GM21528 (cell line): ENCODE results near the gene CCT8L2.
"Not testable (repeated sequence)": the region's sequence is repeated elsewhere in the genome, so short reads cannot be mapped to it uniquely, and the experiment has no call there.

Source experiments
- ATAC-seq: cut with Tn5 transposase; IDR thresholded peaks from one replicate; pipeline ENCODE4 v1.9.1; 2021; ENCODE audit warnings: mild to moderate bottlenecking, moderate library complexity; ENCODE audit not compliant: unreplicated experiment, low FRiP score

CCT8L2 gene, protein sequence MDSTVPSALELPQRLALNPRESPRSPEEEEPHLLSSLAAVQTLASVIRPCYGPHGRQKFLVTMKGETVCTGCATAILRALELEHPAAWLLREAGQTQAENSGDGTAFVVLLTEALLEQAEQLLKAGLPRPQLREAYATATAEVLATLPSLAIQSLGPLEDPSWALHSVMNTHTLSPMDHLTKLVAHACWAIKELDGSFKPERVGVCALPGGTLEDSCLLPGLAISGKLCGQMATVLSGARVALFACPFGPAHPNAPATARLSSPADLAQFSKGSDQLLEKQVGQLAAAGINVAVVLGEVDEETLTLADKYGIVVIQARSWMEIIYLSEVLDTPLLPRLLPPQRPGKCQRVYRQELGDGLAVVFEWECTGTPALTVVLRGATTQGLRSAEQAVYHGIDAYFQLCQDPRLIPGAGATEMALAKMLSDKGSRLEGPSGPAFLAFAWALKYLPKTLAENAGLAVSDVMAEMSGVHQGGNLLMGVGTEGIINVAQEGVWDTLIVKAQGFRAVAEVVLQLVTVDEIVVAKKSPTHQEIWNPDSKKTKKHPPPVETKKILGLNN

GRCh38 chr22:16592710-16593109, at the start of gene CCT8L2:
TSS of gene CCT8L2 (minus strand) at chr22:16592810. CDS start at chr22:16592550, 260 bp downstream.
- ATAC-seq: not testable (repeated sequence)

DNA sequence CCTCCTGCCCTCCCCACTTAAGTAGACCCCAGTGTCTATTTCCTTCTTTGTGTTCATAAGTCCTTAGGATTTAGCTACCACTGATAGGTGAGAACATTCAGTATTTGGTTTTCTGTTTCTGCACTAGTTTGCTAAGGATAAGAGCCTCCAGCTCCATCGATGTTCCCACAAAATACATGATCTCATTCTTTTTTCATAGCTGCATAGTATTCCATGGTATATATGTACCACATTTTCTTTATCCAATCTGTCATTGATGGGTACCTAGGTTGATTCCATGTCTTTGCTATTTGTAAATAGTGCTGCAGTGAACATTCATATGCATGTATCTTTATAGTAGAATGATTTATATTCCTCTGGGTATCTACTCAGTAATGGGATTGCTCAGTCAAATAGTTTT, 42.8 kb upstream of the CCT8L2 start:
- ATAC-seq: not testable (repeated sequence)

- ATAC-seq: not testable (repeated sequence)
Measured at GRCh38 chr22:16634092-16634491, 41.5 kb upstream of the CCT8L2 start.

DNA sequence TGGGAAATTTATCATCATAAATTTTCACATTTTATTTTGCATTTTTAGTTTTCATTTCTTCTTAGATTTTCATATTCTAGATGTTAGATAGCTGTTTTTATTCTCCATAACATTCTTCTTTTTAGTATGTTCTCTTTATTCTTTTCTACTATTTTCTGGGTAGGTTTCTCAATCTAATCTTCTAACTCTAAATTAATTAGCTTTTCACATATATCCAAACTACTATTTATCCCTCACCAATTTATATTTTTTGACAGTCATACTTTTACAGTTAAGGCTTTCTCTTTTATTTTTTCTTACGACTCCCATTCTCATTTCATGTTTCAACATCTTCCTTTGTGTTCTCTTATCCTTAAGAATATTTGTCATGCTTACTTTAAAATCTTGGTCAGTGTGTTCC, 35.9 kb upstream of the CCT8L2 start:
- not testable (repeated sequence) for ATAC-seq

DNA sequence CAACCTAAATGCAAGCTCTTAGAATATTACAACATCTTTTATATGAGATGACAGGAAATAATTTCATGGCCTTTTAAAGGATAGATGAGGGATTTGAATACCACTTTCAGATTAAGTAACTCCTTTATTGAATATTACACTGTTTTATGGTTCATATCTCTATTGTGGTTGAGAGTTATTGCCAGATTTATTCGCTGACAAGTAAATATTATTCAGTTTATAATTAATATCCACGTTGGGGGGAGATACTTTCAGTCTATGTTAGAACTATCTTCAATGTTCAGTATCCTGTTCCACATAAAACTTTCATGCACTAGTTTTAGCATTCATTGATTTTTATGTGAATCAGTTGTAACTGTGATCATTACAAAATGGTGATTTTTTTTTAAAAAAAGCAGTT, 32.4 kb upstream of the CCT8L2 start:
- not testable (repeated sequence) for ATAC-seq

- ATAC-seq: not testable (repeated sequence)
Measured at GRCh38 chr22:16623595-16623994, 31.0 kb upstream of the CCT8L2 start.

- not testable (repeated sequence) for ATAC-seq
Measured at GRCh38 chr22:16617516-16617915, 24.9 kb upstream of the CCT8L2 start.

- ATAC-seq: not testable (repeated sequence)
Measured at GRCh38 chr22:16616390-16616938, 23.9 kb upstream of the CCT8L2 start.

- ATAC-seq: not testable (repeated sequence)
Measured at GRCh38 chr22:16615606-16616245, 23.1 kb upstream of the CCT8L2 start.

- ATAC-seq: no peak
Measured at GRCh38 chr22:16609548-16610261, 17.1 kb upstream of the CCT8L2 start.

DNA sequence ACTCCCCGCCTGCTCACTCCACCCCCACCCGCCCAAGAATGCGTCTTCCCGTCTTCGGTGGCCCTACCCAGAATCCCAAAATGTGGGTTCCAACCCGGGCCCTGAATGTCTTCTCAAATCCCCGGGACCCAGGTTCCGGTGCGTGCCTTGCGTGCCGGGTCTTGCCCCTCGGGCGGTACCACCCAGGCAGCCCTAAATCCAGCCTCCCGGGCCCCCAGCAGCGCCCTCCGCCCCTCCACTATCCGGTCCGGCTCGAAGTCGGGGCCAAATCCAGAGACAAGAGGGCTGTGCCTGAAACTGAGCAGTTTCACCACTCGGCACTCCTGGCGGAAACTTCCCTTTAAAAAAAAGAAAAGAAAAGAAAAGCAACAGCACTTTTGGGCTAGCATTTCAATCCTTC, 16.3 kb upstream of the CCT8L2 start:
- no peak for ATAC-seq

DNA sequence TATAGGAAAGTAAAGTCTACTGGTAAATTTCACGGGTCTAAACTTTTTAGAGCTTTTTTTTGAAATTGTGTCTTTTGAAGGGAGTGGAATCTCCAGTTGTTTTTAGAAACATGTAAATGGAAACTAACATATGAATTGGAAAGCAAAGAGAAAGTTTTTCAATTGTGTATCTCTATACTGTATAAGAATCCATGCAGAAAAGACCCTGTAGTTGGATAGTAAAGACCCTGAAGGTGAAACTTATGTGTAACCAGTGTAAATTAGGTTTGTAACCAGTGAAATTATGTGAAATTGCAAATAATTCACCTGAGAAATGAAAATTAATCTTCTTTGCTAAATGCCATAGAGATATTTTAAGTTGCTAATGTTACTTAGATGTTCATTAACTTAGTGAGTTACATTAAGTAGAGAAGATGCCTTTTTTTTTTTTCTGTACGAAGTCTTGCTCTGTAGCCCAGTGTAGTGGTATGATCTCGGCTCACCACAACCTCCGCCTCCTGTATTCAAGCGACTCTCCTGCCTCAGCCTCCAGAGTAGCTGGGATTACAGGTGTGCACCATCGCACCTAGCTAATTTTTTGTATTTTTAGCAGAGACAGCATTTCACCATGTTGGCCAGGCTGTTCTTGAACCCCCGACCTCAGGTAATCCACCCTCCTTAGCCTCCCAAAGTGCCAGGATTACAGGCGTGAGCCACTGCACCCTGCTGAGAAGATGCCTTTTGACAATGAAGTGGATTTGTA, 11.8 kb upstream of the CCT8L2 start:
- not testable (repeated sequence) for ATAC-seq

DNA sequence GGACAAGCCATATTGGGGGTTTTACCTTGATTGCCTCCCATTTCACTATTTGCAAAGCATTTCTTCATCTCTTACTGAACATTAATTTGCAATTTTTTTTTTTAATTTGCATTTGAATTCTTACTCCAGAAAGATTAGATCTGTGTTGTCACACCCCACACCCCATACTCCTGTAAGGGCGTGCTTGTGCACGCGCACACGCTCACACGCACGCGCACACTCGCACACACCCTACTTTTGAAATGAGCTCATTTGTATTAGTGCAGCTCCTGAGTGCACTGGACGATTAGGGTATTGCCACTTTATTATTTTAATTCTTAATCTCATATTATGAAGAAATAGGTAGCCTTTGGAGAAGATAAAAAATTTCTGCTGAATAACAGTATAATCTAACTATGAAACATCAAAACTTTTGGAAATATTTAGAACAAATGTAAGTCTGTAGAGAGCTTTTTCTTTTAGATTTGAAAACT, 11.2 kb upstream of the CCT8L2 start:
- not testable (repeated sequence) for ATAC-seq

DNA sequence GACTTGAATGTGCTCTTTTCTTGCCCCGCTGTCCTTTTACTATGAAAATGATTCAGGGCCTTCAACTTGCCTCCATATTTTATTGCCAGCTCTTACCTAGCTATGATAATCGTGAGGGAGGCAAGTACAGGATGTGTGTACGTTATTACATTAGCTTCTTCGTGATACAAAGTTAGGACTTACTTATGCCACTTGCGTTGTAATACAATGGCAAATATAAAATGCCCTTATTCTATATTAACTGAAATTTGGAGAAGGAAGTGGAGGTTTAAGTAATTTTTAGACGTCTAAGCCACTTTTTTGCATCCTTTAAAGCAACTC, 10.8 kb upstream of the CCT8L2 start:
- no peak for ATAC-seq

DNA sequence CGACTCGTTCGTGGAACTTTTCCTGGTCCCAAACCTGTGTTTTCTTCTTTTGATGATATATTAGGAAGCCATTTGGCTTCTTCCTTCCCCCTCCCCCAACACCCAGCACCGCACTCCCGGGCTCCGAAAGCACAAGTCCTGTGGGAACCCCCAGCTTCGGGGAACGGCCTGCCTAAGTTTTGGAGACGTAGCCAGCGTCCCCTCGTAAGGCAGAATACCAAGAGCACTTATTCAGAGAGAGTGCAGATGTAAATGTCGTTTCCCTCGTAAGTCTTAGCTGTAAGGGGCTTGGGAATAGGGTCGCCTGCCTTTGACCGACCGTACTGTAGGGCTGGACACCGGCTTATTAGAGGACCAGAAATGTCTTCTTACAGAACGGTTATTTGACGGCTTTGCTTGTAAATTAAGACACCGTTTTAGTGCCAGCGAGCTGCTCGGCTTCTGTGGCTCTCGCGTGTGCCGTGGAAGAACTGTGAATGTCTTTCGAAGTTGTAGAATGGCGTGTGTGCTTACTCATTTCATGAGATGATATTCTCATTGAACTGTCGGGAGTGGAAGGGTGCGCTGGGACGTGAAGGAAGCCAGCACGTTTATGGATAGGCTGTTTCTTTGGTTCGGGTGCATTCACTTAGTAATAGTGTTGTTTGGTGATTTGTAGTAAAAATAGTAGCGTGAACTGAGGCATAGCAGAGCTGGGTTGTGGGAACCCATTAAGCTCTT, 10.3 kb upstream of the CCT8L2 start:
- not testable (repeated sequence) for ATAC-seq

GRCh38 chr22:16602224-16602727, 9.7 kb upstream of the CCT8L2 start:
- ATAC-seq: not testable (repeated sequence)

DNA sequence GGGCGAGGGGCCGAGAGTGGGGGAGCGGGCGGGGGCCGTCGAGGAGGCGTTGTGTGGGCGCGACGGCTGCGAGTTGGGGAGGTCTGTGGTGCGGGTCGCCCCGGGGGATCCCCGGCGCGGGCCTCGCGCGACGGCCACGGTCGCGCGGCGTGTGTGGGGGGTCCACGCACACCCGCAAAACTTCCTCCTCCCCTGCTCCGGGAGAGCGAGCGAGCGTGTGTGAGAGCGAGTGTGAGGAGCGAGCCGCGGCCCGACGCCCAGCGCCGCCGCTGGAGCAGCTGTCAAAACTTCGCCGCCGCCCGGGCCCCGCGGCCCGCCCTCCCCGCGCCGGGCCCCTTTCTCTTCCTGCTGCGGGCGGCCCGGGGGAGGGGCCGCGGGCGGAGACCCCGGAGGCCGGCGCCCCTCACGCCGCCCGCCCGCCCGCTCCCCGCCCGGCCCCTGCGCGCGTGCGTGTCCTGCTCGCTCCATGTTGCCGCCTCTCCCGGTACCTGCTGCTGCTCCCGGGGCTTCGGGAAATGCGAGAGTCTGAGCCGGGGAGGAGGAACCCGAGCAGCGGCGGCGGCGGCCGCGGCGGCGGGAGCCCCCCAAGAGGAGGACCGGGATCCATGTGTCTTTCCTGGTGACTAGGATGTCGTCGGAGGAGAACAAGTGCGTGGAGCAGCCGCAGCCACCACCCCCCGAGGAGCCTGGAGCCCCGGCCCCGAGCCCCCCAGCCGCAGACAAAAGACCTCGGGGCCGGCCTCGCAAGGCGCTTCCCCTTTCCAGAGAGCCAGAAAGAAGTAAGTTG, 9.0 kb upstream of the CCT8L2 start:
- ATAC-seq: no peak
